ENCODE data around the gene PAQR8.
A peak's percentile ranks its signal among the peaks of the same experiment; 100 is the strongest.

- TF ChIP-seq CTCF (IDR thresholded peaks at IDR 0.05) (no peak), POLR2A (IDR thresholded peaks at IDR 0.05) (no peak), EP300 (IDR thresholded peaks at IDR 0.05) (peak; percentile 23 to 74)
These were observed 26.8 kb downstream of the PAQR8 start for GRCh38 chr6:52388790-52389189.
